ENCODE data around the gene MYLK4. TPM values are rescaled to one million over a fixed set of nuclear protein-coding genes. Genes with fewer than 3 reads are reported as not detected.
A peak's percentile ranks its signal among the peaks of the same experiment; 100 is the strongest.

Gene MYLK4
- total RNA-seq, 1 experiment from 2014 or later, result 0.93 TPM

DNA sequence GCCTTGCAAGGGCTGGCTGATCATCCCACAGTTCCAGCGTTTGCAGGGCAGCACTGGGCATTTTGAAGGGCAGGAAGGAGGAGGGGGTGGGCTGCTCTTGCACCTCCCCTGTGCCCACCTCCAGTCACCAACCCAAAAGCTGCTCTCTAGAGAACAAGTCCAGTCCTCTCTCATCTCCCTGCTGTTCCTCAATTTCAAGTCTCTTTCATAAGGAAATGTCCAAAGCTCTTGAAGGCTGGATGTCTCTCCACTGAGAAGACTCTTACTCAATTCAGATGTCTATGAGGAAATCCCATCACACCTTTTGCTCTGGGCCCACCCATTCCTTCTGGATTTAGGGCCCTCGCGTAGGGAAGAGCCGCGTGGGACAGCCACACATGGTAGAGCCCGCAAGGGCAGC lies 46.1 kb upstream of the MYLK4 start:
- no peak for DNase-seq (ENCODE audit: unreplicated experiment)
- CTCF ChIA-PET, result interaction anchor here (1.2 kb wide), 1 partner anchor 43 kb away, joined by 3 read pairs; no protein-coding TSS in a partner anchor
- TF ChIP-seq, protein P1, sequence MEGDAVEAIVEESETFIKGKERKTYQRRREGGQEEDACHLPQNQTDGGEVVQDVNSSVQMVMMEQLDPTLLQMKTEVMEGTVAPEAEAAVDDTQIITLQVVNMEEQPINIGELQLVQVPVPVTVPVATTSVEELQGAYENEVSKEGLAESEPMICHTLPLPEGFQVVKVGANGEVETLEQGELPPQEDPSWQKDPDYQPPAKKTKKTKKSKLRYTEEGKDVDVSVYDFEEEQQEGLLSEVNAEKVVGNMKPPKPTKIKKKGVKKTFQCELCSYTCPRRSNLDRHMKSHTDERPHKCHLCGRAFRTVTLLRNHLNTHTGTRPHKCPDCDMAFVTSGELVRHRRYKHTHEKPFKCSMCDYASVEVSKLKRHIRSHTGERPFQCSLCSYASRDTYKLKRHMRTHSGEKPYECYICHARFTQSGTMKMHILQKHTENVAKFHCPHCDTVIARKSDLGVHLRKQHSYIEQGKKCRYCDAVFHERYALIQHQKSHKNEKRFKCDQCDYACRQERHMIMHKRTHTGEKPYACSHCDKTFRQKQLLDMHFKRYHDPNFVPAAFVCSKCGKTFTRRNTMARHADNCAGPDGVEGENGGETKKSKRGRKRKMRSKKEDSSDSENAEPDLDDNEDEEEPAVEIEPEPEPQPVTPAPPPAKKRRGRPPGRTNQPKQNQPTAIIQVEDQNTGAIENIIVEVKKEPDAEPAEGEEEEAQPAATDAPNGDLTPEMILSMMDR (IDR thresholded peaks at IDR 0.05; ENCODE audit: unreplicated experiment), result no peak
- no peaks in the 10 kb centered on the region for H3K36me3 Mint-ChIP-seq (ENCODE audit: insufficient read depth, unreplicated experiment)
- POLR2A ChIA-PET, result no interaction called here
- no peak overlapping the region for H3K27ac Mint-ChIP-seq (ENCODE audit: low read depth, unreplicated experiment)
- BruUV-seq (replicated peaks), result no TSS peak
- intact Hi-C loops (cut with micrococcal nuclease), result no loop called here
- no peak overlapping the region for H3K4me3 Mint-ChIP-seq (ENCODE audit: unreplicated experiment)
- no peaks in the 10 kb centered on the region for H3K9me3 Mint-ChIP-seq (ENCODE audit: unreplicated experiment)
- peaks cover 21% of the 10 kb centered on the region for H3K4me1 Mint-ChIP-seq (ENCODE audit: insufficient read depth, unreplicated experiment)
- H3K27me3 Mint-ChIP-seq (ENCODE audit: insufficient read depth, unreplicated experiment), result no peaks in the 10 kb centered on the region

DNA sequence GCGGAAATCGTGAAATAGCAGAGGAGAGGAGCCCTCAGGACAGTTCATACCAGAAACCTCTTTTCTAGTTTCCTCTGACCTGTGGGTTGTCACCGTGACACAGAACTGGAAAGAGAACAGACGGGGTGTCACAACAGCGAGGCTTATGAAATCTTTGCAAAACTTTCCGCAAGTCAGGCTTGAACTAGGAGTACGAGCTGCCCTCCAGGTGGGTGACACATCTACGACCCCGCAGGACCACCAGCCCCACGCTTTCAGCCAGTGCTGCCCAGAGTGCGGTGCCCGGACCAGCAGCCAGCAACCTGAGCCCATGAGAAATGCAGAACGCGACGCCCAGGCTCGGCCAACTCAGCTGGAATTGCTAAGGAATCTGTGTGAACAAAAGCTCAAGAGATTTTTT lies 45.2 kb upstream of the MYLK4 start:
- Mint-ChIP-seq H3K4me3 (ENCODE audit: unreplicated experiment) (no peak overlapping the region), H3K27me3 (ENCODE audit: insufficient read depth, unreplicated experiment) (no peaks in the 10 kb centered on the region), H3K4me1 (ENCODE audit: insufficient read depth, unreplicated experiment) (peaks cover 27% of the 10 kb centered on the region), H3K9me3 (ENCODE audit: unreplicated experiment) (no peaks in the 10 kb centered on the region), H3K36me3 (ENCODE audit: insufficient read depth, unreplicated experiment) (no peaks in the 10 kb centered on the region), H3K27ac (ENCODE audit: low read depth, unreplicated experiment) (no peak overlapping the region)
- POLR2A ChIA-PET, result interaction anchor here (1.0 to 1.3 kb wide), 2 partner anchors 13 to 44 kb away, joined by 3 read pairs; no protein-coding TSS in a partner anchor
- no TSS peak for BruUV-seq (replicated peaks)
- CTCF ChIA-PET, result interaction anchor here (1.1 to 1.7 kb wide), 2 partner anchors 45 to 51 kb away, joined by 3 to 5 read pairs; no protein-coding TSS in a partner anchor
- DNase-seq (ENCODE audit: unreplicated experiment), result no peak
- intact Hi-C loops (cut with micrococcal nuclease), result no loop called here
- TF ChIP-seq, protein P1 (IDR thresholded peaks at IDR 0.05; ENCODE audit: unreplicated experiment), result no peak

DNA sequence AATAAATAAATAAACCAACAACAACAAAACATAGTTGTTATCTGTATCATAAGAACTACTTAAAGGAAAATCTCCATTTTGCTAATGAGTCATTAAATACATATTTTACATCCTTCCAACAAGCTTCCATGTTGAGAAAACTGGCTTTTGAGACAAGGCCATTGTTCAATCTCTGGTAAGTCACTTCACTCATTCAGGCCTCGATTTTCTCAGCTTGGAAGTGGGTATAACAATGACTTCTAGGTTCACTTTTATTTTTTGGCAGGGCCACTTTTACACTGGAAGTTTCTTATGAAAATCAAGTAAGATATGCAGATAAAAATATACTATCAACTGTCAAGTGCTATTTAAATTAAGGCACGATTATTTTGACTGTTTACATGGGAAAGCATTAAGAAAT lies 44.4 kb upstream of the MYLK4 start:
- Mint-ChIP-seq H3K27ac (ENCODE audit: low read depth, unreplicated experiment) (no peak overlapping the region), H3K9me3 (ENCODE audit: unreplicated experiment) (no peaks in the 10 kb centered on the region), H3K36me3 (ENCODE audit: insufficient read depth, unreplicated experiment) (no peaks in the 10 kb centered on the region), H3K4me3 (ENCODE audit: unreplicated experiment) (no peak overlapping the region), H3K27me3 (ENCODE audit: insufficient read depth, unreplicated experiment) (no peaks in the 10 kb centered on the region), H3K4me1 (ENCODE audit: insufficient read depth, unreplicated experiment) (peaks cover 27% of the 10 kb centered on the region)
- ChIA-PET POLR2A (interaction anchor here (1.0 to 1.3 kb wide), 2 partner anchors 14 to 45 kb away, joined by 3 read pairs; no protein-coding TSS in a partner anchor), CTCF (interaction anchor here (1.7 kb wide), 1 partner anchor 52 kb away, joined by 5 read pairs; no protein-coding TSS in a partner anchor)
- TF ChIP-seq, protein P1 (IDR thresholded peaks at IDR 0.05; ENCODE audit: unreplicated experiment), result no peak
- BruUV-seq (replicated peaks), result no TSS peak
- no peak for DNase-seq (ENCODE audit: unreplicated experiment)
- intact Hi-C loops (cut with micrococcal nuclease), result no loop called here

DNA sequence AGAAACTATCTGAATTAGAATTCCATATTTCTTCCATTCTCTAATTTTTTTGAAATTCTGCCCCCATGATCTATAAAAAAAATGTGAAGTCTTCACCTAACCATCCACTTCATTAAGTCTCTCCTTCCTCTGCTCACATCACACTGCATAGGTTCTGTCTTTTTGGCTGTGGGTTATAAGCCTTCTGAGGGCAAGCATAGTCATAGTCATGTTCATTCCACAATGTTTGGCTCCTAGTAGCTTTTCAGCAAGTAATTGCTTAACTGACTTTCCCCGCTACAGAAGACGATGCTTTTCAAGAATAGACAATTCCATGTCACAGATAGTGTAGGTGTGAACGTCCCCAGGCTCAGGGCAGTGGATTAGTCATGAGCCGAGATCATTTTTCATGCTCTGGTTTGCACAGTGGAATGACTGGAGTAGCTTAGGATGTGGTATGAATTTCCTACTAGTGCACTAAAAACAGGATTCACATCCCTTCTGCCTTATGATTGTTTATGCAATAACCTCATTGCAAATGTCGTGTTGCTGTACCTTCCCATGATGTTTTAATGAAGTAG lies 43.5 kb upstream of the MYLK4 start:
- Mint-ChIP-seq H3K36me3 (ENCODE audit: insufficient read depth, unreplicated experiment) (no peaks in the 10 kb centered on the region), H3K4me1 (ENCODE audit: insufficient read depth, unreplicated experiment) (peaks cover 27% of the 10 kb centered on the region), H3K4me3 (ENCODE audit: unreplicated experiment) (no peak overlapping the region), H3K27ac (ENCODE audit: low read depth, unreplicated experiment) (peak overlapping the region; percentile 40), H3K9me3 (ENCODE audit: unreplicated experiment) (no peaks in the 10 kb centered on the region), H3K27me3 (ENCODE audit: insufficient read depth, unreplicated experiment) (no peaks in the 10 kb centered on the region)
- TF ChIP-seq, protein P1 (IDR thresholded peaks at IDR 0.05; ENCODE audit: unreplicated experiment), result no peak
- ChIA-PET POLR2A (interaction anchor here (0.7 to 4.5 kb wide), 12 partner anchors 11 to 195 kb away, joined by 3 to 43 read pairs (median 6); partner anchors contain the start of genes SERPINB1 and WRNIP1), CTCF (interaction anchor here (0.7 to 1.8 kb wide), 4 partner anchors 32 to 52 kb away, joined by 3 to 9 read pairs (median 6); partner anchors contain the start of gene SERPINB1)
- DNase-seq (ENCODE audit: unreplicated experiment), result peak; percentile 47
- BruUV-seq (replicated peaks), result no TSS peak
- intact Hi-C loops (cut with micrococcal nuclease), result loop anchor here (5.0 kb wide), 1 partner anchor 263 kb away; no protein-coding TSS in a partner anchor
